GM18907 (cell line): ENCODE measurements around the gene MAP4.
"Not testable (repeated sequence)": the region's sequence is repeated elsewhere in the genome, so short reads cannot be mapped to it uniquely, and the experiment has no call there.

Source experiments
- ATAC-seq: cut with Tn5 transposase; IDR thresholded peaks from one replicate; pipeline ENCODE4 v1.9.1; 2021; ENCODE audit warnings: mild to moderate bottlenecking, moderate library complexity; ENCODE audit not compliant: unreplicated experiment

The MAP4 gene, protein sequence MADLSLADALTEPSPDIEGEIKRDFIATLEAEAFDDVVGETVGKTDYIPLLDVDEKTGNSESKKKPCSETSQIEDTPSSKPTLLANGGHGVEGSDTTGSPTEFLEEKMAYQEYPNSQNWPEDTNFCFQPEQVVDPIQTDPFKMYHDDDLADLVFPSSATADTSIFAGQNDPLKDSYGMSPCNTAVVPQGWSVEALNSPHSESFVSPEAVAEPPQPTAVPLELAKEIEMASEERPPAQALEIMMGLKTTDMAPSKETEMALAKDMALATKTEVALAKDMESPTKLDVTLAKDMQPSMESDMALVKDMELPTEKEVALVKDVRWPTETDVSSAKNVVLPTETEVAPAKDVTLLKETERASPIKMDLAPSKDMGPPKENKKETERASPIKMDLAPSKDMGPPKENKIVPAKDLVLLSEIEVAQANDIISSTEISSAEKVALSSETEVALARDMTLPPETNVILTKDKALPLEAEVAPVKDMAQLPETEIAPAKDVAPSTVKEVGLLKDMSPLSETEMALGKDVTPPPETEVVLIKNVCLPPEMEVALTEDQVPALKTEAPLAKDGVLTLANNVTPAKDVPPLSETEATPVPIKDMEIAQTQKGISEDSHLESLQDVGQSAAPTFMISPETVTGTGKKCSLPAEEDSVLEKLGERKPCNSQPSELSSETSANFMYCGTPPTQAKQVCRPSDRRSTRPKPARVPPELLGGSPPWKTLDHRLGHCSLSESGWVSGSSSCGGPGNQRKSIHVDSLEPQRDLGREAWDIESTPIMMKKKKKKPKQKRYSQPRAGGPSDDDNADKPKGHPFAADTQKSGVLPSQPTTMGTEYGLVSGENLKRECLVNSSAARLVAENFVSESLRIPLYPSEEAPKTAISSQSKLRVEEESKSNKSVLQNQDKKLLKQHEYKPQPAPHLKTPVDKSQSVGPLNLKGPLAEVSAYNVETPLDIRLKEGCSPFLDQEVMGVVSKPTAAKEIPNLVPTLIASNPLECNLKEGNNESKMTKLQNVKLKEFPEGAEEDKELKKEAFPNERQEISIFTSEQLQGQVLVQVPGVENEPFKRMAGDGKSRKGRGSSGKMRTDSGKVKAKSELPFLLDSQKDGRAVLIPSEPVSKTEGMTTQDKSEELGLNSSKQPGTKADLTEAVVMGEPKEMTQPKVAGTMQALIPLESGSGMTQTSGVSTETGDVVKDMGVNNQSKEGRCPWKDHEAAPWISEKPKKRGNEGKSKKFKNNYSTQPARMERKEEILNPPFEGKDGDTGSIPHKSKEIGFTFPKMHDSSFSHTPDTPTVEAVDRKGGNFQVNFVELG (N-terminal part only)

DNA sequence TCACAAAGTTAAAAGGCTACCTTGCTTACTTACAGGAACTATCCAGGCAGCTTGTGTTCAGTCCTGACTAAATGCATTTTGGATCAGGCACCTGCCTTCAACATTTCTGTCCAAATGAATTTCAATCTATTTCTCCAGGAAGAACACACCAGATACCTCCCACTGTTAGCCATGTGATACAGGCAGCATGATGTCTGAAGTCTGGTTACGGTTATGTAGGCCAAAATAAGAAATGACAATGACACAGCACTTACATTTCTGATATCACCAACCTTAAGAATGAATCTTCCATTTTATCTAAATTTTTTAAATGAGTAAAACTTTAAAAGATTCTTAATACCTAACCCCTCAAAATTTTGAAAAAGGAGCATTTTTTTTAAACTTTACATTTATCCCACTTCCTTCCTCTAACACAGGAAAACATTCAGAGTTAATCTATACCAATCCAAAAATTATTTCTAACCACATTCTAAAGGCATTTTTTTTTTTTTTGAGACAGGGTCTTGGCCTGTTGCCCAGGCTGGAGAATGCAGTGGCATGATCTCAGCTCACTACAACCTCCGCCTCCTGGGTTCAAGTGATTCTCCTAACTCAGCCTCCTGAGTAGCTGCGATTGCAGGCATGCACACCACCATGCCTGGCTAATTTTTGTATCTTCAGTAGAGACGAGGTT is at the start of gene MAP4:
Gene MAP4, minus strand, starts transcription at position 116 of the 673 bp plus-strand sequence. CDS start 17,556 bp downstream, outside the sequence.
- ATAC-seq, result no peak

DNA sequence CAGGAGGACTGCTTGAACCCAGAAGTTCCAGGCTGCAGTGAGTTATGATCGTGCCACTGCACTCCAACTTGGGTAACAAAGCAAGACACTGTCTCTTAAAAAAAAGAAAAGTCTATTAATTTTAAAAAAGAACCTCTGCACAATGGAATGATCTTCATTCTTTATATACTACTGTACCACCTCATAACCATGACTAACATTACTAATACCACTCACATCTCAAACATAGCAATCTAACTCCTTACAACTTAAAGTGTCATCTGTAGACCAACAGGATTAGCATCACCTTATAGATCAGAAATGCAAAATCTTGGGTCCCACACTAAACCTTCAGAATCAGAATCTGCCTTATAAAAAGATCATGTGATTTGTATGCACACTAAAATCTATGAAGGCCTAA is 48.8 kb upstream of the MAP4 start:
- ATAC-seq, result no peak

DNA sequence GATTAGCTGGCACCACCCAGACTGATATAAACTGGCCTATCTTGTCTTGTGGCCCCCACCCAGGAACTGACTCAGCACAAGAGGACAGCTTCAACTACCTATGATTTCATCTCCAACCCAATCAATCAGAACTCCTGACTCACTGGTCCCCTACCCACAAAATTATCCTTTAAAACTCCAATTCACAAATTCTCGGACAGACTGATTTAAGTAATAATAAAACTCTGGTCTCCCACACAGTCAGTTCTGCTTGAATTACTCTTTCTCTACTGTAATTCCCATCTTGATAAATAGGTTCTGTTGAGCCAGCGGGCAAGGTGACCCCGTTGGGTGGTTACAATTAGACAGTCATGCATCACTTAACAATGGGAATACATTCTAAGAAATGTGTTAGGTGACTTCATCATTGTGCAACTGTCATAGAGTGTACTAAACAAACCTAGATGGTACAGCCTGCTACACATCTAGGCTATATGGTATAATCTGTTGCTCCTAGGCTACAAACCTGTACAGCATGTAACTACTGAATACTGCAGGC is 48.1 kb upstream of the MAP4 start:
- ATAC-seq, result no peak

DNA sequence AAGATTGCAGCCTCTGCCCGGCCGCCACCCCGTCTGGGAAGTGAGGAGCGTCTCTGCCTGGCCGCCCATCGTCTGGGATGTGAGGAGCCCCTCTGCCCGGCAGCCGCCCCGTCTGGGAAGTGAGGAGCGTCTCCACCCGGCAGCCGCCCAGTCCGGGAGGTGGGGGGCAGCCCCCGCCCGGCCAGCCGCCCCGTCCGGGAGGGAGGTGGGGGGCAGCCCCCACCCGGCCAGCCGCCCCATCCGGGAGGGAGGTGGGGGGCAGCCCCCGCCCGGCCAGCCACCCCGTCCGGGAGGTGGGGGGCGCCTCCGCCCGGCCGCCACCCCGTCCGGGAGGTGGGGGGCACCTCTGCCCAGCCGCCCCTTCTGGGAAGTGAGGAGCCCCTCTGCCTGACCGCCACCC is 45.4 kb upstream of the MAP4 start:
- ATAC-seq, result not testable (repeated sequence)

DNA sequence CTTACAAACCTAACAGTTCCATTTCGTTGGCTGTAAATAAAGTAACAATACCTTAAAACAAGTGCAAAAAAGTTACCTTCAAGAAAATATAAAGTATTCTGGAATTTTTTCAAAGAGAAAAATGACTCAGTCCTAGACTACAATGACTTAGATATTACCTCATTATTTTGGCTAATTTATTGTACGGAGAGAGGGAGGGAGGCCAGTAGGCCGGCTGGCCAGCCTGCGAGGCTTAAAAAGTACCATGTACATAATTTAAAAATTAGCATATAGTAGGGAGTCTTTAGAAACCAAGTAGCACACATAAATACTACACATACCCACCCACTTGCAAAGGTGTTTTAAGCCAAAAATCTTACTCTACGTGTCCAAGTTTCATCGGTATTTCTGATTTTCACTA is 41.9 kb upstream of the MAP4 start:
- no peak for ATAC-seq

DNA sequence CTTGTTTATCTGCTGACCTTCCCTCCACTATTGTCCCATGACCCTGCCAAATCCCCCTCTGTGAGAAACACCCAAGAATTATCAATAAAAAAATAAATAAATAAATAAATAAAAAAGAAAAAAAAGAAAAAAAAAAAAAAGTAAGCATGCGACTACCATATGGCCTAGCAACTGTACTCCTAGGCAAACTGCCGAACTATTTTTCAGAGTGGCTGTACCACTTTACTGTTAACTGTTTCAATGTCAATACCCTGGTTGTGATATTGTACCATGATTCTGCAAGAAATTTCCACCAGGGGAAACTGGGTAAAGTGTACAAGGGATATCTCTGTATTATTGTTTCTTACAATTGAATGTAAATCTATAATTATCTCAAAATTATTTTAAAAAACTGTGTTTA is 41.3 kb upstream of the MAP4 start:
- no peak for ATAC-seq

DNA sequence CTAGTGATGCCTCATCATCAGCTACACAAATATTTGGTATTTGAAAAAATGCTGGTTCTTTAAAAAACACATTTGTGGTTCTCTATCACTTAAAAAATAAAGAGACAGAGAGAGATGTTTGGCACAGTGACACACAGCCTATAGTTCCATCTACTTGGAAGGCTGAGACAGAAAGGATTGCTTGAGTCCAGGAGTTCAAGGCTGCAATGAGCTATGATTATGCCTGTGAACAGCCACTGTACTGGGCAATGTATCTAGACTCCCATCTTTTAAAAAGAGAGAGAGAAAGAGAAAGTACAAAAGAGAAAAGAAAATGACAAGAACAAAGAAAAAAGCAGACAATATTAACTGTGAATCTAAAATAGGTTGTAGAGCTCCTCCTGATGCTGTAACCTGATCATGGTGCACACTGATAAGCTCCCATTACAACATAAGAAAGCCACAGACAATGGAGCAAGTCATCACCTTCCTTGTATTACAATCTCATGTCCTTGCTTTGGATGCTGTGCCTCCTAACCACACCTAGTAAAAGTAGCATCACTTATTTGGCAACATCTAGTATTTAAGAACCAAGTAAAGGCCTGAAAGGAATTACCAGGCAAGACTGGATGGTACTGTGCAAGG is 31.7 kb upstream of the MAP4 start:
- no peak for ATAC-seq

DNA sequence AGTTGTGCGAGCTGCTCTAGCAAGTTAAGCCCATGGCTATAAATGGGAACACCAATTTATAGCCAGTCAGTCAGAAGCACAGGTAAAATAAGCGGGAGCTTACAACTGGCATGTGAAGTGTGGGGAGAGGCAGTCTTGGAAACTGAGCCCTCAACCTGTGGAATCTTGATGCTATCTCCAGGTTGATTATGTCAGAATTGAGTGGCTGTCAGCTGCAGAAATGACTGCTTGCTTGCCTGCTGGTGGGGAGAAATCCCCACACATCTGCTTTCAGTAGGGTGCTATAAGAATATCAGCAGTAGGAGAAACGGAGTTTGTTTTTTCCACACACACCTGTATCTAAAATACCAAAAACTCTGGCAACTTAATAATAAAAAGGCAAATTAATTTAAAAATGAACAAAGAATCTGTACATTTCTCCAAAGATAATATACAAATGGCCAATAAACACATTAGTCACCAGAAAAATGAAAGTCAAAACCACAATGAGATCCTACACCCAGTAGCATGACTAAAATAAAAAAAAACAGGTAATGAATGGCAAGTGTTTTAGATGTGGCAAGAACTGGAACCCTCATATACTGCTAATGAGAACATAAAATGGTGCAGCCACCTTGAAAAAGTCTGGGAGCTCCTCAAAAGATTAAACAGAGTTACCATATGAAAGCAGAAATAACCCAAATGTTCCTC is 26.0 kb upstream of the MAP4 start:
- no peak for ATAC-seq

DNA sequence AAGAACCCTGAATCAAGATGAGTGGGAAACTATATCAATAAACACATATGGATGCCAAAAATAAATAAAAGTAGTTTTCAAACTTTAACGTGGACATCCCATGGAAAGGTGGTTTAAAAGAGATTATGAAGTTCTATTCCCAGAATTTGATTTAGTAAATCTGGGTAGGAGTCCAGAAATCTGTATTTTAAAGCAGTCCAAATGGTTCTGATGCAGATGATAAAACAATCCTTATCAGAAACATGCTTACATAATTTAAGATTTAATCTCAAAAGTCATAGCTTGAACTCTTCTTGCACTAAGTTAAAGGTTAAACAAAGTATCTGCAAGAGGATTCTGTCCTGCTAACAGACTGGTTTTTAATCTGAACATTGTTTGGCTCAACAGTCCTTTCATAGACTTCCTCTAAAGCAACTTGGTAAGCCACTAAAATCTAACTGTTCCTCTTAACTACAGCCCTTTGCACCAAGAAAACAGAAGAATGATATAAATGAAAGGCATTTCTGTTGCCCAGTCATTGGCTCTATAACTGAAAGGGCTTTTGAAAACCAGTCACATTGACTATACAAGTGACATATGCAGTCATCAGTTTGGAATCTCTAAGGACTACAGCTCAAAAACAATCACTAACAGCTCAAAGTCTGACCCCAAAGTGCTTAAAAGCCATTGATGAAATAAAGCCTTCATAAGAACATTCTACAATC is 23.4 kb upstream of the MAP4 start:
- ATAC-seq, result no peak

DNA sequence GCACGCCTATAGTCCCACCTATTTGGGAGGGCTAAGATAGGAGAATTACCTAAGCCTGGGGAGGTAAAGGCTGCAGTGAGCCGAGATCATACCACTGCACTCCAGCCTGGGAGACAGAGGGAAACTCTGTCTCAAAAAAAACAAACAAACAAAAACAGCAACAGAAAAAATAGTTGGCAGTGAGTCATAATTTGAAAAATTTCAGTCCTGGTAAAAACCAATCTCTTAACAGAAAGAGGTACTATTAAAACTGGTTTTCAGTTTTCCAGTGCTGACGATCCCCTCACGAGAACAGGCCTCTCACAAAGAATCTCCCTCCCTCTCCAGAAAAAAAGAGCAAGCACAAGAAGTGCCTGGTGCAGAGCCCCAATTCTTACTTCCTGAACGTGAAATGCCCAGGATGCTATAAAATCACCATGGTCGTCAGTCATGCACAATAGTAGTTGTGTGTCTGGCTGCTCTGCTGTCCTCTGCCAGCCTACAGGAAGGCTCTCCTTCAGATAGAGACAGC is 22.8 kb upstream of the MAP4 start:
- ATAC-seq, result no peak

DNA sequence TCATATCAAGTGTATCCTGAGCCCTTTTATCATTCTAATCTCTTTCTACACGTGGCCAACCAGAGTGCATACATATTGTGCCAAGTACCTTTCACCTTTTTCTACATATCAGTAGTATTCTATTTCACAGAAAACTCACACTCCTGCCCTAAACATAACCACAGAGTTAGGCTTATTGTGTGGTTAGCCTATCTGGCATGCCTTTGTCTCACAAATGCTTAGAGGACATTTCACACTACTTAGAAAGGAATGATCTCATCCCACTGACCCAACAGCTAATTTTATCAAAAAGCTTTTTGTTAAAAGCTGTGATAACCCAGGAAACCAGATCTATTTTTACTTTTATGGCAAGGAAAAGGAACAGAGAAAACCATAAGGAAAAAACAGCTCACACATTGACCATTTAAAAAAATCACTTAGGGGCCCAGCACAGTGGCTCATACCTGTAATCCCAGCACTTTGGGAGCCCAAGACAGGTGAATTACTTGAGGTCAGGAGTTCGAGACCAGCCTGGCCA is 17.8 kb upstream of the MAP4 start:
- no peak for ATAC-seq

DNA sequence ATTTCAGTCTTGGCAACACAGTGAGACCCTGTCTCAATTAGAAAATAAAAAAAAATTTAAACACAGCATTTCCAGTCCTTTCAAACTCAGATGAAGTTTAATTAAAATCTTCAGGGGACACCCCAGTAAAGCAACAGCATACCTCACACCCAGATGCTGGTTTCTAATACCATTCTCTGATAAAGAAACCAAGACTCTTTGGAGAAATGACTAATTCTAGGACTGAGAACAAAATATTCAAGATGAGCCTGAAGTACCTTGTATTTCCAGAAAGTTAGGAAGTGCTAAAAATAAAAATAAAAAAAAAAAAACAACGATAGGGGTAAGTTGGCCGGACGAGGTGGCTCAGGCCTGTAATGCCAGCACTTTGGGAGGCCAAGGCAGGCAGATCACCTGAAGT is 14.0 kb upstream of the MAP4 start:
- ATAC-seq, result no peak

DNA sequence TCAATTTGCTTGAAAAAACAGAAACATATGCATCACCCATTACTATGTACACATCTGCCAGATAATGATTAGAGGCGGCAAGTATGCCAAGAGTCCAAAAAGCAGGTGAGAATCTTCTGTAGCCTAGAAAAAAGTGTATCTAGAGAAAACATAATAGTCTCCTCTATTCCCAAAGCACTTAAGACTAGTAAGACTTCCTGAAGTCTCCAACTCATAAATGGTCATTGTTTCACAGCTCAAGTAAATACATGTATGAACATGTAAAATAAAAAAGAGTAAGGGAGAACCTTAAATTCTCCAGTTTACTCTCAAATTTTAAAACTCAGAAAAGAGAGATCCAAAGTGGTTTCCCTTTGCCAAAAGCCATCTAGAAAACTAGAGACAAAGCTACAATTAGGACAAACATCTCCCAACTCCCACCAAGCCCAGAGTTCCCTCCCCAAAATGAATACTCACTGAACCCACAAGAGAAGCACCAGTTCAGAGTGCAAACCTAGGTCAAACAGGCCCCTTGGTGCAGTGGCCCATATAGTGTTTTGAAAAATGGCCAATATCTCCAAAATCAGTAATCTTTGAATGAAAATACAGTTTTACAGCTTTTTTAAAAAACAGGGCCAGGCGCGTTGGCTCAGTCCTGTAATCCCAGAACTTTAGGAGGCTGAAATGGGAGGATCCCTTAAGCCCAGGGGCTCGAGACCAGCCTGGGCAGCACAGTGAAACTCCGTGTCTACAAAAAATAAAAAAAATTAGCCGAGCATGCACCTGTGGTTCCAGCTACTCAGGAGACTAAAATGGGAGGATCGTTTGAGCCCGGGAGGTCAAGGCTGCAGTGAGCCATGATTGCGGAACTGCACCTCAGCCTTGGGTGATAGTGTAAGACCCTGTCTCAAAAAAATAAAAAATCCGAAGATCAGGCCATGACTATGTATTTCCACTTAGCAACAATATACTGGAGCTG is 11.0 kb upstream of the MAP4 start:
- no peak for ATAC-seq

DNA sequence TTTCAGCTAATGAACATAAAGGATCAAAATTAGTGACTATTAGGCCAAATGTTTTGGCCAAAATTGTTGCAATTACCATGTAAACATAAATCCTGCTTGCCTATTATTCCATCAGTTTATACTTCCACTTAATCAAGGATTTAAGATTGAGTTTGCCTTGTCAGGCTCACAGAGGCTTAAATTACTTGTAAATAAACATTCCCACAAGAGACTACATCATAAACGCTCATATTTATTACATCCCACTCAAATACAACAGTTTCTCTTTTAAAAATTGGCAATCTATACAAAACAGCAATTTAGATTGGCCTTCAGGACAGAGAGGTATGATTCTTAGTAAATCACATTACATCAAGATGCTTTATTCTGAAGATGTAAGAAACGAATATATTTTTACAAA is 9.9 kb upstream of the MAP4 start:
- no peak for ATAC-seq

DNA sequence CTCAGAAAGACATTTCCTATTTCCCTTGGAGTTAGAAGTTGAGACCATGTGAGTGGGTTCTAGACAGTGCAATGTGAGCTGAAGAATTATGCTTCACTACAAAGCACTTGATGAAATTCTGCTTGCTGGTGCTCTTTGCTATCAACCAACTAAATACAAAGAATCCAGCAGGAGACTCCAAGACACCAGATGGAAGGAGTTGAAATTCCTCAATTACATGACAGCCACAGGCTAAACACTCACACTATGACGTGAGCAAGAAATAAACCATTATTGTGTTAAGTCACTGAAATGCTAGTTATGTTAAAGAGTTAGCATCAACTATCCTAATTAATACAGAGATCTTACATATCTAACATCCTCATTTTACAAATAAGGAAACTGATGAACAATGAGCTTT is 8.2 kb upstream of the MAP4 start:
- no peak for ATAC-seq

DNA sequence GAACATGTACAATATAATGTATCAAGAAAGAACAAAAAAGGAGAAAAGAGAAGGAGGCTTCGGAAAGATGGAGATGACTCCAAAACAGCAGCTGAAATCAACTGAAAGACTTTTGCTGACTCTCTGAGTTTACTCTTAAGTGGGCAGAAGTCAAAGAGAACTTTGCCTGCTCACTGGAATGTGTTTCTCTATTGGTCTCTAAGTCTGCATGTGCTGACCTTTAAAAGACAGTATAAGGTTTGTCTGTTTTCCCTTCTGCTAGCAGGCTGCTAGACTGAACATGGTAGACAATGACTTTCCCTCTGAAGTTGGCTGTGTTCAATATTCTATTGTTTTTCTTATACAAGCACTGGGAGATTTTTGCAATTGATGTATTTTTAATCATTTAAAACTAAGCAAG is 7.2 kb upstream of the MAP4 start:
- no peak for ATAC-seq

DNA sequence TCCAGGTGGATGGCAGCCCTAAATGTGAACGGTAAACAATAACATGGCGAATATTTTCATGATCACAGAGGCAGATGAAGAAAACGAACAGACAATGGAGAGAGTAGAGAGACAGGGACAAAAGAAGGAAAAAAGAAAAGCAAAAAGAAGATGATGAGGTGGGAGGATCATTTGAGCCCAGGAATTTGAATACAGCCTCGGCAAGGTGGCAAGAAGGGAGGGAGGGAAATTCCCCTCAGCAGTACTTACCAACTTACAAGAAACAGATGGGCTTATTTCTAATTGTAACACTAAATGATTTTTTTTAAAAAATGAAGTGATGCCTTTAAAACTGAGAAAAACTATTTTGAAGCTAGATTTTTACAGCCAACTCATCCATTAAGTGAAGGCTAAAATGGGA is 6.0 kb upstream of the MAP4 start:
- ATAC-seq, result no peak
